ENCODE data around the gene RAB27A.

DNA sequence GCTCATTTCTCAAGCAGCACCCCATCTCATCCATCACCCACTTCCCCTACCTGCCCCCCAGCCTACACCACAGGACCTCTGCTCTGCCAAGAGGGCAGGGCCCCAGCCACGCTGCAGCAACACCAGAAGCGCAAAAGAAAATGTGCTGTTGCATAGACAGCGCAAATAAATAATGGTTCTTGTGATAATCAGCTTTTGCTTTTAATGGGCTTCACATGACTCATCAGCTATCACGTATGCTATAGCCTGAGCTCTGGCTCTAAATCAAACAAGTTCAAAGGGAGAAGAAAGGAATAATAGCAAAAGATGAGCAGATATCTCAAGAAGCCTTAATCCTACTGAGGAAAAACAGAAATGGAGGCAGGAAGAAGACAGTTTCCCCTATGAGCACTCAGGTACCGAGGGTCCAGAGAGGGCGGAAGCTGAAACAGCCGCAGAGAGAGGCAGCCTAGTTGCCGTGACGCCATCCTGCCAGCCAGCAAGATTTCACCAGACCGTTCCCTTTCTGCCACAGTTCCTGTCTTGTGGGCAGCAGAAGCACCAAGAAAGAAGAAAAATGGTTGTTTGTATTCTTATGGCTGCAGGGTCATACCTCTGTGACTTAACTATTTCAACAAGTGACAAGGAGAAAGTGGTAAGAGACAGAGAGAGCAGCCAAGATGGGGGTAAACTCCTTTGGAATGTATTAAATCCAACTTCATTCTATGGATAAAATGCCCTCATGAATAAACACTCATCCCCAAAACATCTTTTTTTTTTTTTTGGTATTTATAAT, 22.0 kb downstream of the RAB27A start:
- TF ChIP-seq, protein P1, sequence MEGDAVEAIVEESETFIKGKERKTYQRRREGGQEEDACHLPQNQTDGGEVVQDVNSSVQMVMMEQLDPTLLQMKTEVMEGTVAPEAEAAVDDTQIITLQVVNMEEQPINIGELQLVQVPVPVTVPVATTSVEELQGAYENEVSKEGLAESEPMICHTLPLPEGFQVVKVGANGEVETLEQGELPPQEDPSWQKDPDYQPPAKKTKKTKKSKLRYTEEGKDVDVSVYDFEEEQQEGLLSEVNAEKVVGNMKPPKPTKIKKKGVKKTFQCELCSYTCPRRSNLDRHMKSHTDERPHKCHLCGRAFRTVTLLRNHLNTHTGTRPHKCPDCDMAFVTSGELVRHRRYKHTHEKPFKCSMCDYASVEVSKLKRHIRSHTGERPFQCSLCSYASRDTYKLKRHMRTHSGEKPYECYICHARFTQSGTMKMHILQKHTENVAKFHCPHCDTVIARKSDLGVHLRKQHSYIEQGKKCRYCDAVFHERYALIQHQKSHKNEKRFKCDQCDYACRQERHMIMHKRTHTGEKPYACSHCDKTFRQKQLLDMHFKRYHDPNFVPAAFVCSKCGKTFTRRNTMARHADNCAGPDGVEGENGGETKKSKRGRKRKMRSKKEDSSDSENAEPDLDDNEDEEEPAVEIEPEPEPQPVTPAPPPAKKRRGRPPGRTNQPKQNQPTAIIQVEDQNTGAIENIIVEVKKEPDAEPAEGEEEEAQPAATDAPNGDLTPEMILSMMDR (IDR thresholded peaks at IDR 0.05): no peak
- TF ChIP-seq POLR2A (IDR thresholded peaks at IDR 0.05): no peak

Measured in upper lobe of left lung (tissue), 4 donors.